GM21528 (cell line): ENCODE results near the gene BET1.

Experiments
- ATAC-seq: cut with Tn5 transposase; IDR thresholded peaks from one replicate; pipeline ENCODE4 v1.9.1; 2021; ENCODE audit warnings: mild to moderate bottlenecking, moderate library complexity; ENCODE audit not compliant: unreplicated experiment, low FRiP score

The BET1 gene

DNA sequence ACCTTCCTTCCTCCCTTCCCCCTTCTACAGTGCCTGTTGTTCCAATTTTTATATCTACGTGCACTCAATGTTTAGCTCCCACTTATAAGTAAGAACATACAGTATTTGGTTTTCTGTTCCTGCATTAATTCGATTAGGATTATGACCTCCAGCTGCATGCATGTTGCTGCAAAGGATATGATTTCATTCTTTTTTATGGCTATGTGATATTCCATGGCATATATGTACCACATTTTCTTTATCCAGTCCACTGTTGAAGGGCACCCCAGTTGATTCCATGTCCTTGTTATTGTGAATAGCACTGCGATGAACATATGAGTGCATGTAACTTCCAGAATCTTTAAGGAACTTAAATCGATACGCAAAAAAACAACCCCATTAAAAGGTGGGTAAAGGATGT lies 39.9 kb downstream of the BET1 start:
- no peak for ATAC-seq

DNA sequence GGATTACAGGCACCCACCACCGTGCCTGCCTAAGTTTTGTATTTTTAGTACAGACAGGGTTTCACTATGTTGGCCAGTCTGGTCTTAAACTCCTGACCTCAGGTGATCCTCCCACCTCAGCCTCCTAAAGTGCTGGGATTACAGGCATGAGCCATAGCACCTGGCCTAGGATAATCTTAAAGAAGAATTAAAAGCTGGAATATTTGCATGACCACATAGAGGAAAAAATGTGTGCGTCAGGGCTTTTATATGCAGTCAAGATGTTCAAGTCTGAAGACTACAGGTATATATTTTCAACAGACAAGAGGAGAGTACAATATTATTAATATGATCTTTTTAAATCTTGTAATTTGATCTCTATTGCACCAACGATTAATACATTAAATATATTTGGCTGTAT lies 43.2 kb downstream of the BET1 start:
- ATAC-seq: no peak

DNA sequence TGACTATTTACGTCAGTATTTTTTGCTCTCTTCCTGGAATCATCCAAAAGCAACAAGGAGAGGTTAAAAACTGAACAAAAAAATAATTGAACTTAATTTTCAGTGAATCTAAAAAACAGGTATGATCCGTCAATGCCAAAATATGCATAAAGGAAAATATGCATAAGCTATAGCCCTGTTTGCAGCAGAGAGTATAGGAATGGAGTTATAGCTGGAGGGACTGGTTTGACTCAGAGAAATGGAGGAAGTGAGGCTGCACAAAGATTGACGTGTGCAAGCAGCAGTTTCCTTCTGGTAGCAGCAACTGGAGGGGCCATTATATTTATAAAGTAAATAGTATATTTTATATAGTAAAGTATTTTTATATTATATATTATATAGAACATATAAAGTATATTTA lies 45.5 kb downstream of the BET1 start:
- no peak for ATAC-seq

DNA sequence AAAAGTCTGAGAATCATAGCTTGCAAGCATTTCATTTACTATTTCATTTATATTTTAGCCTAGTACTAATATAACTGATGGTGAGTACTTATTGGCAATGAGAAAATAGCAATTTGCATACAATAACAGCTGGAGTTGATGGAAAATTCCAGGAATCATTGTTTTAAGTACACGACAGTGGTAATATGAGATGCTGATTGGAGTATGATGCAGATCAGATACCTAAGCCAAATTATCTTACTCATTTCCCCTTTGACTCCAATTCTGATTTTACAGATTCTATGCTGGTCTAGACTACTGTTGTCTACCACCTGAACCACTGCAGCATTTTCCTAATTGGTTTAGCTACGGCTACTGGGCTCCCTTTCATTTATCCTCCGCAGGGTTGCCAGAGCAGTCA lies 45.9 kb downstream of the BET1 start:
- no peak for ATAC-seq

DNA sequence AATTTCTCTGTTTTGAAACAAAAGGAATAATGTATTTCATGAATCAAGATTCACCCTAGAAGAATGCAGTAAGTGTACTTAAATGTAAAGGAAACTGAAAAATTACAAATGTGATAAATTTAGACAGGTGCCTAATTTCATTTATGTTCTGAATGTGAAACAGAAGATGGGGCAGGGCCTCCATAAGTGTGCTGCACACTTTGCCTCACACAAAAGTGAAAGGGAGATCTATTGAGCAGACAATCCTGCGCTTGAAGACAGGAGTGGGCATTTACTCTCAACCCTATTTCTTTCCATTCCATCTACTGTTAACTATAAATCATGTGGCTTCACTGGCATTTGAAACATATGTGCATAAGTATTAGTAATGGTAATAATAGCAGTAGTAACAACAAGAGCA lies 46.4 kb downstream of the BET1 start:
- no peak for ATAC-seq

DNA sequence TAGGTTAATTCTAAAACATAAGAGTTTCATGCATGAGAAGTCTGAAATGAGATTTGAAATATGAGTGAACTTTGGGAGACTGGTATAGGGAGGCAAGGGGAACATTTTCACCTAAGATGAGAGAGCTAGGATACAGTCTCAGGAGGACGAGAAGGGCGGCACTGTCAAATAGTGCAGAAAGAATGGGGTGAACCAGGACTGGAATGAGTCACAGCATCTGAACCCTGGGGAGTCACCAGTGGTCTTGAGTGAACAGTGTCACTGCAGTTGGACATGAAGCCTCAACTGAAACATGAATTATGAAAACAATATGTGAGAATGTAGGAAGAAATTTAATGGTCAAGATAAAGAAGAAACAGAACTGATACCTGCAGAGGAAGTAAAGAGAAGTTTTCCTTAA lies 48.9 kb downstream of the BET1 start:
- no peak for ATAC-seq

DNA sequence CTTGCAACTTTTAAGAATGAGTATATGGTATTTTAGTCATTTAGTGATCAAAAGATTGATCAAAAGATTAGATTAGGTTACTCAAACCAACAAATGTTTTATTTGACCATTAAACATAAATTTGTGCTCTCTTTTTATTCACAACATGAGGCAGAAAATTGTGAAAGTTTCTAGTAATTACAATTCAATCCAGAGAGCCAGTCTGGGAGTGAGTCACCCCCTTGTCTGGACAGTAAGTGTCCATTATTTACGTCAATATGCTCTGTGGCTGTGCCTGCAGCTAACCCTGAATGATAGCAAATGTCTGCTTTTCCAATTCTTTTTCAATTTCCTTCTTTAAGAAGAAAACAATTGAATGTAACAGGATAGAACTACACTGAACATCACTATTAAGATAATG lies 54.7 kb downstream of the BET1 start:
- ATAC-seq: no peak

DNA sequence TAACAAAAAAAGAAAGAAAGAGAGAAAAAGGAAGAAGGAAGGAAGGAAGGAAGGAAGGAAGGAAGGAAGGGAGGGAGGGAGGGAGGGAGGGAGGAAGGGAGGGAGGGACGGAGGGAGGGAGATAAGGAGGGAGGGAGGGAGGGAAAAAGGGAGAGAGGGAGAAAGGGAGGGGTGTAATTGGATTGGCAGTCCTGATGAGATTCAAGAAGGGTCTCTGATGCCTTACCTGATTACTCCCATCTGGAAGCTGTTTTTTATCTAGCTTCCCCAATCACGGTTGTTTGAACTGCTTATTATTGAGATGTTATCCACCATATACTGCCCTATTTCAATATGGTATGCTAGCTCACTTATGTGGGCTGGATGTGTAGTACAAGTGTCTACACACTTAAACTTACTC lies 55.3 kb downstream of the BET1 start:
- ATAC-seq: no peak

DNA sequence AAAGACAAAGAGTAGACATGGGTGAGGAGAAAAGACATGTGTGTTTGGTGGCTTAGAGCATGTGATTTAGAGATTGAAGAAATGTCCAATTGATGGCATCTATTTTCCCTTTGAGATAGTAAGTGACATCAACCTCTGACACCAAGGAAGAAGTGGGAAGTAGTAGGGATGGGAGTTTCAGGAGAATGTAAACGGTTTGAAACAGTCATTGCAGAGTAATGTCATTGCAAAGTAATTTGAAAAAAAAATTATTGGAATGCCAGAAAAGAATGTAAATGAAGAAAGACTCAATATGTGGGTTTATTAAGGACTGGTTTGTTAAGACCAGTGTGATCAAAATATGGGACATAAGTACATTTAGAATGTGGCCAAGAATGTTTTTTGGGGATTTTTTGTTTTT lies 56.0 kb downstream of the BET1 start:
- ATAC-seq: no peak

DNA sequence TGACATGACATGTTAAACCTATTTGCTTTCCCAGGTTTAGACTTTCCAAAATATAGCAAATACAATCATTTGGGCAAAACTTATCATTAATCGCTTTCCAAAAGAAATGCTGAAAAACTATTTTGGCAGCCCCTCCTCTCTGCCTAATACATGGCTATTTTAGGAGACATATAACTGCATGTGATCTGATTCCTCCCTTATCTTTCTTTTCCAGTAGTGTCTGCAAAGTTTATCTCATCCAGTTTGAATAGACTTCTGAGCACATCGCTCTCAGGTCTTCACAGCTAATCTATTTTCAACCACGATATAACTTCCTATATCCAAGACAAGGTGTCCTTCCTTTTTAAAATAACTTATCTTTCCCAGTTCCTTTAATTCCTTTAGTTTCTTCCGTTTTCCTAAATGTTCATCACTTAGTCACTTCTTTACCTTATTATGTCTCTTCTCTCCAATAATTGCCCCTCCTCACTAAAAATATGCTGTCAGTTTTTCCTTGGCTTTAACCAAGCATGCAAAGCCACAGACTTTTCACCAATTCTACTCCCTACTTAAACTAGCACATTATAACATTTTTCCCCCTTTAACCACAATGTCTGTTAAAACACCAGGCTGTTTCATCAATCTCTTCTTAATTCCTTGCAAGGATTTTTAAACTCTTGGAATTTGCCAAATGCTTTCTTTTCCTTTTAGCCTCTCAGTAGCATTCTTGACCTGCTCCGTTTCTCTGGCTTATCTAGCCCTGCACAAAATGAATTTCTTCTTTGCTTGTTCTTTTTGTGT lies 58.2 kb downstream of the BET1 start:
- no peak for ATAC-seq

DNA sequence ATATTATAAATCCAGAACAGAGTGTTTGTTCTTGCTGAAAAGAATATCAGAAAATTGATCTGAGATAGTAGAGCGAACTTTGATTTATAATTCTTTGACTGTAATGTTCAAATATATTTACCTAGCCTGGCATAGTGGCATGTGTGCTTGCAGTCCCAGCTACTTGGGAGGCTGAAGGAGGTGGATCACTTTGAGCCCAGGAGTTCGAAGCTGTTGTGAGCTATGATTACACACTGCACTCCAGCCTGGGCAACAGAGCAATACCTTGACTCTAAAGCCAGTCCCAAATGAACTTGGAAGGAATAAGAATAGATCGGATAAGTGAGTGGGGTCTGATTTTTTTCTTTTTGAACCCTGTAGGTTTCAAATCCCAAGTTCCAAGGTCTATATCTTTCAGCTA lies 59.1 kb downstream of the BET1 start:
- ATAC-seq: no peak

DNA sequence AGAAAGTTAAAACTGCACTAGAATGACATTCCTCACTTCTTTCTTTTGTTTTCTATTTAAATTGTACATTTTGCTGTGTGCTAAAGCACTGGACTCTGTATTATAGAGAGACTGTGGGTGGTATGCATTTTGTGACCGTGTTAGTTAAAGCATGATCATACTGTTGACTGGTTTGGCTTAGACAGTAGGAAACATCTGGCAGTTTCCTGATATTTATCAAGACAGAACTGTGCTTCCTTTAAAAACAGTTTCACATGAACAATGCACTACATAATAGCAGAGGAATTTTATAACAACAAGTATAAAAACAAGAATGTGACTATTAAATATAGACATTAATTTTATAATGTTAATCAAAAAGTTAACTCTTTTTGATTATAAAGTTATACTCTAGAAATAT lies 59.5 kb downstream of the BET1 start:
- ATAC-seq: no peak

DNA sequence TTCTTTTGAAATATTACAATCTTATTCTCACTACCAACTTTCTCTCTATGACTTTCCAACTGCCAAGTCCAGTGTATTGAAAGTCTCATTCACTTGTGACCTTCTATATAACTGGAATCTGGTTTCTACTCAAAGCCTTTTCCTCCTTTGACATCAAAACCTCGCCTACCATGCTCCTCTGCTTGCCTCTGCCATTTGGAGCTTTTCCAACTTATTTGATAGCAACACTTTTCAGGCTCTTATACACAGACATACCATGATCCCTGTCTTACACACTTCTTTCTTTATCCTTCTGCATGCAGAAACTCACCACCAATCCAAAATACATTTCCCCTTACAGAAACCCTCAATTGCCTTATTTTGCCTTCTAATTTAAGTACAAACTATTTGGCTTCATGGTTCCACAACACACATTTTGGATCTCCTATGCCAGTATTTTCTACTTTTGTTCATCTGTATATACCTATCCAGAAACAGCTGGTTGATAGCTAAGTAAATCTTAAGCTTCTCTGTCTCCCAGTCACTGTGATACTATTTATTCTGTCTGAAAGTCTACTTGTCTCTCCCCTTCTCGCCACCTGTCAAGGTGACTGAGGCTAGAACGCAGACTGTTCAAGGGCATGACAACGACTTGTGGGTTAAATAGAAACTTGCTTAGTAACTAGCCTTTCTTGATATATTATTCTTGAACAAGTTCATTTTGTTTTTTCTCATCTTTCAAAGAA lies 60.2 kb downstream of the BET1 start:
- no peak for ATAC-seq
